Heart right ventricle (tissue), 16 donors: ENCODE data around the gene FOXP4. TPM values are rescaled to one million over a fixed set of nuclear protein-coding genes. Genes with fewer than 3 reads are reported as not detected.

Source experiments
- ATAC-seq, 8 donors: fragments of 200-7000 bp; cut with Tn5 transposase; one replicate each; pipeline ENCODE4 v1.9.1; 2020; ENCODE audit warnings: mild to moderate bottlenecking in 8 of 8, moderate library complexity in 8 of 8, moderate number of reproducible peaks in 1 of 8
- DNase-seq, 2 donors: peaks; one replicate each; pipeline ENCODE4 v3.0.0-alpha.2; 2020
- H3K27ac ChIP-seq, 10 donors: fragments of 200-600 bp; sonication (generic) in 2 of 10; one replicate each; pipeline versions ENCODE4 v1.5.0 to v1.8.0; 2020 to 2022; ENCODE audit warnings: mild to moderate bottlenecking in 3 of 10
- H3K27me3 ChIP-seq, 7 donors: fragments of 200-600 bp; one replicate each; pipeline ENCODE4 v1.8.0; 2021 to 2022; ENCODE audit warnings: mild to moderate bottlenecking in 2 of 7
- H3K36me3 ChIP-seq, 9 donors: fragments of 200-600 bp; sonication (generic) in 1 of 9; one replicate each; pipeline versions ENCODE4 v1.5.0 to v1.8.0; 2020 to 2022; ENCODE audit warnings: mild to moderate bottlenecking in 2 of 9
- H3K4me1 ChIP-seq, 9 donors: fragments of 200-600 bp; sonication (generic) in 1 of 9; one replicate each; pipeline versions ENCODE4 v1.5.0 to v1.8.0; 2020 to 2022; ENCODE audit warnings: mild to moderate bottlenecking in 4 of 9
- H3K4me3 ChIP-seq, 10 donors: fragments of 200-600 bp; sonication (generic) in 2 of 10; one replicate each; pipeline versions ENCODE4 v1.5.0 to v1.8.0; 2020 to 2022; ENCODE audit warnings: mild to moderate bottlenecking in 7 of 10, moderate library complexity in 2 of 10
- H3K9me3 ChIP-seq, 11 donors: fragments of 200-600 bp in 10 of 11; sonication (generic) in 2 of 11; one replicate each; pipeline versions ENCODE4 v1.5.0 to v1.8.0; 2013 to 2022; ENCODE audit warnings: mild to moderate bottlenecking in 2 of 11, control low read depth in 1 of 11, moderate library complexity in 1 of 11
- WGBS, 2 donors: extraction: QIAGEN DNeasy Blood & Tissue Kit; methylation state at CpG; one replicate each; pipeline ENCODE4 v1.1.7; 2013; ENCODE audit warnings: inconsistent platforms in 1 of 2; 5-methylcytosine and 5-hydroxymethylcytosine counted together
- intact Hi-C, 10 donors: fragments of 100-400 bp; cut with DNase I; formaldehyde crosslinking; loops; one replicate each; pipeline versions ENCODE4 v1.11.1 to v1.14.2; 2022
- polyA plus RNA-seq, 2 donors: library from polyadenylated mRNA; stranded (reverse); fragments of 200-250 nt; gene quantifications; one replicate each; pipeline ENCODE4 v1.2.3, GENCODE V29; 2013
- total RNA-seq, 10 donors: library from RNA; stranded (reverse); fragmentation: NEBNext Ultra II Directional in 3 of 10; extraction: Animal tissue kit (Norgen Biotek cat#: 25700) in 3 of 10; gene quantifications; one replicate each; pipeline versions ENCODE4 v1.2.1 to v1.2.4, GENCODE V29; 2021 to 2023
- TF ChIP-seq, protein P1 (sequence below), 9 donors: fragments of 200-600 bp; sonication (generic) in 2 of 9; IDR thresholded peaks; one replicate each; pipeline versions ENCODE4 v1.5.0 to v1.8.0; 2021 to 2022; ENCODE audit warnings: antibody characterized with exemption in 9 of 9, mild to moderate bottlenecking in 5 of 9, moderate library complexity in 1 of 9
- donor health status: Arrhythmogenic right ventricular cardiomyopathy.
- donor health status: ischemic (EF 13 %, LVEDD 7.1; RV severe dilation, severe dysfunction).
- donor health status: healthy with polysubstance abuse.
- donor health status: DM: no; HTN: yes; CAD: no.
- donor health status: DM: no; HTN: no; CAD: no.
- donor health status: ischemic (EF 25% LVEDD 6.9; RV normal size, moderate dysfunction).
- donor health status: ischemic (EF 25% LVEDD 5.7; RV mildly dilated, moderate dysfunction).
- donor health status: healthy.
- donor health status: DM: yes; HTN: yes; CAD: no.
- donor health status: Ischemic cardiomyopathy.
- donor health status: ischemic (EF 35%, LVEDD 5.7; RV mildly dilated, moderate dysfunction).
- donor health status: nonischemic (EF 11% LVEDD 7.7; RV severe dilation, severe dysfunction).
- donor health status: DM: yes; HTN: yes; CAD: no.
- donor health status: PGD.
- donor health status: ischemic (EF 29% LVEDD 5.4; RV normal size, mild dysfunction).
- donor health status: nonischemic (EF 23%, LVEDD 6.1; RV moderate dilation, normal function).

Gene FOXP4
- total and polyA plus RNA-seq, 12 donors: 8.9 to 18.0 (median 13.6) TPM

DNA sequence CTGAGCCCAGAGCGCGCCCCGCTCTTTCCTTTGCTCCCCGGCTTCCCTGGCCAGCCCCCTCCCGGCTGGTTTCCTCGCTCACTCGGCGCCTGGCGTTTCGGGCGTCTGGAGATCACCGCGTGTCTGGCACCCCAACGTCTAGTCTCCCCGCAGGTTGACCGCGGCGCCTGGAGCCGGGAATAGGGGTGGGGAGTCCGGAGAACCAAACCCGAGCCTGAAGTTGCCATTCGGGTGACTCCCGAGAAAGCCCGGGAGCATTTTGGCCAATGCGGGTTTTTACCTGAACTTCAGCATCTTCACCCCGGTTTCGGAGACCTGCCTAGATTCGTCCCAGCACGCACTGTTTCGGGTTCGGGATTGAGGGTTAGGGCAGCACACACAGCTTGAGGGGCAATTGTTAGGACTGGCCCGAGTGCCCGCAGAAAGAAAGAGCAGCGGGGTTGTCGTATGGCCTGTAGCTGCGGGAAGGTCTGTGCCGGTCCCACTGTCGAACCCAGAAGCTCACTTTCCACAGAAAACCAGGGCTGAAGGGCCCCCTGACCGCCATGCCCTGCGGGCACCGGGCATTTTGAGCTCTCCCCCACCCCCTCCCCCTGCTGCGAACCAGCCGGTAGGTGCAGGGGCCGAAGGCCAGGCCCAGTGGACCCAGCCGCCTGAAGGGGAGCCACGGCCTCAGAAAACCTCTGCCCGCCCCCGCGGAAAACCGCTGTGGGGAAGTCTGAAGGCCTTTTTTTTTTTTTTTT, 2.1 kb downstream of the FOXP4 start:
- H3K27ac ChIP-seq: peak overlapping the region in 1 of 10 donors; percentile 71
- H3K4me3 ChIP-seq: peak overlapping the region; percentile 65 to 97 (median 78)
- ATAC-seq (no peak), DNase-seq (no peak)
- no peaks in the 10 kb centered on the region for H3K9me3 ChIP-seq
- TF ChIP-seq, protein P1, sequence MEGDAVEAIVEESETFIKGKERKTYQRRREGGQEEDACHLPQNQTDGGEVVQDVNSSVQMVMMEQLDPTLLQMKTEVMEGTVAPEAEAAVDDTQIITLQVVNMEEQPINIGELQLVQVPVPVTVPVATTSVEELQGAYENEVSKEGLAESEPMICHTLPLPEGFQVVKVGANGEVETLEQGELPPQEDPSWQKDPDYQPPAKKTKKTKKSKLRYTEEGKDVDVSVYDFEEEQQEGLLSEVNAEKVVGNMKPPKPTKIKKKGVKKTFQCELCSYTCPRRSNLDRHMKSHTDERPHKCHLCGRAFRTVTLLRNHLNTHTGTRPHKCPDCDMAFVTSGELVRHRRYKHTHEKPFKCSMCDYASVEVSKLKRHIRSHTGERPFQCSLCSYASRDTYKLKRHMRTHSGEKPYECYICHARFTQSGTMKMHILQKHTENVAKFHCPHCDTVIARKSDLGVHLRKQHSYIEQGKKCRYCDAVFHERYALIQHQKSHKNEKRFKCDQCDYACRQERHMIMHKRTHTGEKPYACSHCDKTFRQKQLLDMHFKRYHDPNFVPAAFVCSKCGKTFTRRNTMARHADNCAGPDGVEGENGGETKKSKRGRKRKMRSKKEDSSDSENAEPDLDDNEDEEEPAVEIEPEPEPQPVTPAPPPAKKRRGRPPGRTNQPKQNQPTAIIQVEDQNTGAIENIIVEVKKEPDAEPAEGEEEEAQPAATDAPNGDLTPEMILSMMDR (IDR thresholded peaks at IDR 0.05): no peak
- peaks cover 0 to 46% (median 14%) of the 10 kb centered on the region in 7 donors for H3K27me3 ChIP-seq
- H3K4me1 ChIP-seq: peaks cover 11 to 62% (median 33%) of the 10 kb centered on the region in 9 donors
- peaks cover 0 to 9% (median 0%) of the 10 kb centered on the region in 9 donors for H3K36me3 ChIP-seq
- WGBS, 2 donors: 59 to 68% methylated on average over 50 of the region's 50 CpGs
- intact Hi-C loops: loop anchor here in 3 of 10 donors (5.0 kb wide), 3 partner anchors 34 to 44 kb away; no protein-coding TSS in a partner anchor

- intact Hi-C loops: loop anchor here in 3 of 10 donors (5.0 kb wide), 3 partner anchors 33 to 43 kb away; no protein-coding TSS in a partner anchor
- Histone ChIP-seq H3K4me3 (peak overlapping the region in 2 of 10 donors; percentile 75 to 84), H3K27me3 (peaks cover 0 to 44% (median 14%) of the 10 kb centered on the region in 7 donors), H3K36me3 (peaks cover 0 to 9% (median 0%) of the 10 kb centered on the region in 9 donors), H3K4me1 (peaks cover 11 to 62% (median 33%) of the 10 kb centered on the region in 9 donors), H3K27ac (no peak overlapping the region), H3K9me3 (no peaks in the 10 kb centered on the region)
- WGBS, 2 donors: 88 to 91% methylated on average over 11 of the region's 11 CpGs
- DNase-seq: no peak
- ATAC-seq: no peak
- TF ChIP-seq, protein P1 (IDR thresholded peaks at IDR 0.05): no peak
Observed at GRCh38 chr6:41548841-41549642, 2.9 kb downstream of the FOXP4 start.

DNA sequence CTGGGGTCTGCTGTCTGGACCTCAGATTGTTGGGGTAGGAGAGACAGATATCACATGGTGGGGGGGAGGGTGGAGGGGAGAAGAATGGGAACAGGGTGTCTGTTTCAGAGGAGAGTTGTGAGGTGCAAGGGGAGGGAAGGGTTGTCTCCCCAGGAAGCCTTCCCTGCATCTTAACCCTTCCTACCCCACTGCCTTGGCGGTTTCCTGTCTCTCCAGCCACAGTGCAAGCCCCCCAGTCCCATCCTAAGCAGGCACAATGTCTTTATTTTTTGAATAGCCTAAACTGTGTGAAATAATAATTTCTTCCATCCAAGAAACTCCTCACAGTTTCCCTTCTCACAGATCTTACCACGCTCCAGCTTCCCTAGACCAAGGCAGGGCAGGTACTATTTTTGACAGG, 3.5 kb downstream of the FOXP4 start:
- H3K4me1 ChIP-seq: peaks cover 11 to 62% (median 33%) of the 10 kb centered on the region in 9 donors

More for the DNA sequence above, 3.5 kb downstream of the FOXP4 start:
- Histone ChIP-seq H3K4me3 (no peak overlapping the region), H3K27ac (no peak overlapping the region), H3K9me3 (no peaks in the 10 kb centered on the region), H3K27me3 (peaks cover 0 to 37% (median 14%) of the 10 kb centered on the region in 7 donors), H3K36me3 (peaks cover 0 to 9% (median 0%) of the 10 kb centered on the region in 9 donors)
- intact Hi-C loops: loop anchor here in 3 of 10 donors (5.0 kb wide), 3 partner anchors 33 to 43 kb away; no protein-coding TSS in a partner anchor
- TF ChIP-seq, protein P1 (IDR thresholded peaks at IDR 0.05): no peak
- DNase-seq (no peak), ATAC-seq (no peak)
- WGBS, 2 donors: 93 to 94% methylated on average over 2 of the region's 2 CpGs
